NCI-H2196 treated with DMSO at 0.1 percent for 48 hours (cell line): ENCODE data around the gene GAMT.

Experiments
- DNase-seq: peaks from one replicate; lab custom pipeline; 2025; ENCODE audit not compliant: unreplicated experiment; lab: John Stamatoyannopoulos, UW

GAMT gene

GRCh38 chr19:1418951-1419738 lies 17.8 kb upstream of the GAMT start:
- DNase-seq = no peak

- no peak for DNase-seq
These were observed 17.1 kb upstream of the GAMT start for GRCh38 chr19:1418496-1418775.

- no peak for DNase-seq
These were observed 16.5 kb upstream of the GAMT start for GRCh38 chr19:1417681-1418495.

GRCh38 chr19:1417145-1417544 lies 15.8 kb upstream of the GAMT start:
- no peak for DNase-seq

GRCh38 chr19:1416014-1416841 lies 14.9 kb upstream of the GAMT start:
- no peak for DNase-seq

GRCh38 chr19:1412995-1413800 lies 11.9 kb upstream of the GAMT start:
- no peak for DNase-seq

- no peak for DNase-seq
These were observed 11.1 kb upstream of the GAMT start for GRCh38 chr19:1412323-1412923.

GRCh38 chr19:1411255-1412191 lies 10.2 kb upstream of the GAMT start:
- peak; percentile 7 for DNase-seq

GRCh38 chr19:1410789-1411188 lies 9.4 kb upstream of the GAMT start:
- DNase-seq = no peak

GRCh38 chr19:1410136-1410786 lies 8.9 kb upstream of the GAMT start:
- no peak for DNase-seq

GRCh38 chr19:1409204-1410005 lies 8.1 kb upstream of the GAMT start:
- DNase-seq = no peak

- no peak for DNase-seq
These were observed 7.2 kb upstream of the GAMT start for GRCh38 chr19:1408300-1409203.

- DNase-seq = no peak
These were observed 6.4 kb upstream of the GAMT start, which contains the start of gene DAZAP1 for GRCh38 chr19:1407528-1408299. DAZAP1 (plus strand) TSS chr19:1407586; CDS start chr19:1407774, 188 bp downstream.

- DNase-seq = peak; percentile 90
These were observed 5.6 kb upstream of the GAMT start for GRCh38 chr19:1406774-1407527.

GRCh38 chr19:1402411-1403070 lies 1.2 kb upstream of the GAMT start:
- DNase-seq = no peak
